Osteoblast (primary cell): ENCODE data around the gene SLC38A10. TPM values are rescaled to one million over a fixed set of nuclear protein-coding genes. Genes with fewer than 3 reads are reported as not detected.

Source experiments
- DNase-seq: peaks from one replicate; pipeline ENCODE4 v3.0.0; 2011; ENCODE audit warnings: low spot score, mixed read lengths; ENCODE audit not compliant: insufficient read length; ENCODE audit errors: missing footprints
- H2AFZ ChIP-seq: 2 replicates; pipeline ENCODE4 v1.6.0; 2011; ENCODE audit warnings: mild to moderate bottlenecking, low read length
- H3K27ac ChIP-seq: 2 replicates; pipeline ENCODE4 v1.5.1; 2011; ENCODE audit warnings: mild to moderate bottlenecking, low read depth, low read length, moderate library complexity
- H3K27me3 ChIP-seq: 2 replicates; pipeline ENCODE4 v1.6.0; 2012; ENCODE audit warnings: mild to moderate bottlenecking, control low read depth, inconsistent platforms, low read length, moderate library complexity; ENCODE audit not compliant: insufficient read depth
- H3K36me3 ChIP-seq: 2 replicates; pipeline ENCODE4 v1.5.1; 2011; ENCODE audit warnings: mild to moderate bottlenecking, low read length, control low read depth, moderate library complexity; ENCODE audit not compliant: insufficient read depth
- H3K4me1 ChIP-seq: 2 replicates; pipeline ENCODE4 v1.5.1; 2011; ENCODE audit warnings: mild to moderate bottlenecking, low read length, control low read depth, moderate library complexity; ENCODE audit not compliant: insufficient read depth
- H3K4me2 ChIP-seq: 2 replicates; pipeline ENCODE4 v1.6.0; 2011; ENCODE audit warnings: mild to moderate bottlenecking, low read length; ENCODE audit not compliant: insufficient read depth
- H3K4me3 ChIP-seq: fragments of 200-600 bp; sonication (generic); 3 replicates; pipeline ENCODE4 v1.5.1; 2012; ENCODE audit warnings: mild to moderate bottlenecking, low read length, inconsistent platforms; ENCODE audit not compliant: insufficient read depth
- H3K79me2 ChIP-seq: 2 replicates; pipeline ENCODE4 v1.6.0; 2012; ENCODE audit warnings: mild to moderate bottlenecking, low read length, control low read depth, inconsistent platforms; ENCODE audit not compliant: insufficient read depth
- H3K9me3 ChIP-seq: 2 replicates; pipeline ENCODE4 v1.5.1; 2011; ENCODE audit warnings: low read depth, low read length, control low read depth
- H4K20me1 ChIP-seq: 2 replicates; pipeline ENCODE4 v1.6.0; 2012; ENCODE audit warnings: mild to moderate bottlenecking, low read length, control low read depth; ENCODE audit not compliant: insufficient read depth
- CTCF ChIP-seq: IDR thresholded peaks from 2 replicates; pipeline ENCODE4 v1.5.1; 2011; ENCODE audit warnings: mild to moderate bottlenecking, low read depth, low read length, moderate library complexity; ENCODE audit errors: extremely low read depth
- total RNA-seq: library from RNA; depleted of rRNA; stranded (reverse); fragments of >200 nt; gene quantifications from 2 replicates; pipeline ENCODE4 v1.2.3, GENCODE V29; 2012

Gene SLC38A10
- total RNA-seq, 1 donor, result 92.6 TPM

GRCh38 chr17:81338274-81339190 lies 43.4 kb upstream of the SLC38A10 start:
- Histone ChIP-seq H3K4me3 (no peak overlapping the region), H3K4me1 (no peaks in the 10 kb centered on the region), H3K27me3 (peaks cover 3% of the 10 kb centered on the region), H3K36me3 (no peaks in the 10 kb centered on the region), H2AFZ (no peak overlapping the region), H3K27ac (no peak overlapping the region), H3K9me3 (no peaks in the 10 kb centered on the region), H3K4me2 (no peak overlapping the region), H3K79me2 (peaks cover 52% of the 10 kb centered on the region), H4K20me1 (peaks cover 18% of the 10 kb centered on the region)
- no peak for DNase-seq
- TF ChIP-seq CTCF, result no peak

GRCh38 chr17:81337476-81337879 lies 42.4 kb upstream of the SLC38A10 start:
- H3K9me3 ChIP-seq, result no peaks in the 10 kb centered on the region
- peaks cover 41% of the 10 kb centered on the region for H3K79me2 ChIP-seq
- H3K4me1 ChIP-seq, result no peaks in the 10 kb centered on the region
- no peak overlapping the region for H3K4me3 ChIP-seq
- H3K27me3 ChIP-seq, result peaks cover 11% of the 10 kb centered on the region
- peaks cover 14% of the 10 kb centered on the region for H4K20me1 ChIP-seq
- no peak for TF ChIP-seq CTCF
- H2AFZ ChIP-seq, result no peak overlapping the region
- no peaks in the 10 kb centered on the region for H3K36me3 ChIP-seq
- no peak for DNase-seq
- H3K27ac ChIP-seq, result no peak overlapping the region
- no peak overlapping the region for H3K4me2 ChIP-seq

DNA sequence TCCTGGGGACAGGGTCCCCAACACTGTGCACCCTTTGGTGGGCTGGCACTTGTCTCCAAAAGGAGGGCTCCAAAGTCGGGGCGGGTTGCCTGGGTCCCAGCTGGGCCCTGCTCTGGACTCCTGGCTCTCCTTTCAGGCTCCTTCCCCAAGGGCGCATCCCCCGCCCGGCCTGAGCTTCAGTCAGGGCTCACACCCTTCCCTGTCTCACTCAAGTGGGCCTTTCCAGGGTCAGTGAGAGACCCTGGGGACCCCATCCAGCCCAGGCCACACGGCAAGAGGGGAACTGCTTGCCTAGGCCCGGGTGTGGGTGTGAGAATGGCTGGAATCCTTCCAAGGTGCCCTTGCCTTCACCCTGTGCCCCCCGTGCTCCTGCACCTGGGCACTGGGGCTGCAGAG lies 41.8 kb upstream of the SLC38A10 start:
- Histone ChIP-seq H4K20me1 (peaks cover 14% of the 10 kb centered on the region), H3K9me3 (no peaks in the 10 kb centered on the region), H2AFZ (no peak overlapping the region)

More for the DNA sequence above, 41.8 kb upstream of the SLC38A10 start:
- Histone ChIP-seq H3K36me3 (no peaks in the 10 kb centered on the region), H3K79me2 (peaks cover 36% of the 10 kb centered on the region), H3K27me3 (peaks cover 16% of the 10 kb centered on the region), H3K4me2 (no peak overlapping the region), H3K4me3 (no peak overlapping the region), H3K4me1 (no peaks in the 10 kb centered on the region), H3K27ac (no peak overlapping the region)
- DNase-seq, result no peak
- TF ChIP-seq CTCF, result no peak
